GM18502 (cell line): Measurements from ENCODE around the gene SH3BP2.
A peak's percentile ranks its signal among the peaks of the same experiment; 100 is the strongest.

Source experiments
- ATAC-seq: cut with Tn5 transposase; IDR thresholded peaks from one replicate; pipeline ENCODE4 v1.9.1; 2021; ENCODE audit warnings: mild to moderate bottlenecking; ENCODE audit not compliant: unreplicated experiment, poor library complexity

The SH3BP2 gene

GRCh38 chr4:2830632-2831610 lies 38.0 kb downstream of the SH3BP2 start:
- no peak for ATAC-seq

- no peak for ATAC-seq
Observed at GRCh38 chr4:2831611-2832308, 38.9 kb downstream of the SH3BP2 start.

- ATAC-seq = peak; percentile 73
Observed at GRCh38 chr4:2832309-2832980, 39.6 kb downstream of the SH3BP2 start.

- ATAC-seq = peak; percentile 5
Observed at GRCh38 chr4:2832981-2833670, 40.2 kb downstream of the SH3BP2 start.

- ATAC-seq = no peak
Observed at GRCh38 chr4:2833671-2834000, 40.8 kb downstream of the SH3BP2 start.

- ATAC-seq = no peak
Observed at GRCh38 chr4:2834001-2834921, 41.4 kb downstream of the SH3BP2 start.

GRCh38 chr4:2835978-2836377 lies 43.1 kb downstream of the SH3BP2 start:
- ATAC-seq = no peak

GRCh38 chr4:2836391-2836859 lies 43.5 kb downstream of the SH3BP2 start:
- no peak for ATAC-seq

- ATAC-seq = no peak
Observed at GRCh38 chr4:2837110-2837903, 44.4 kb downstream of the SH3BP2 start.

- no peak for ATAC-seq
Observed at GRCh38 chr4:2837904-2838496, 45.1 kb downstream of the SH3BP2 start.

- ATAC-seq = no peak
Observed at GRCh38 chr4:2839060-2839459, 46.2 kb downstream of the SH3BP2 start.

- no peak for ATAC-seq
Observed at GRCh38 chr4:2842687-2843262, 49.9 kb downstream of the SH3BP2 start.

GRCh38 chr4:2843263-2843940 lies 50.5 kb downstream of the SH3BP2 start, which contains the start of gene ADD1:
ADD1 (plus strand) TSS chr4:2843844; CDS start chr4:2875916, 32,072 bp downstream.
- ATAC-seq = peak; percentile 83

- ATAC-seq = peak; percentile 30
Observed at GRCh38 chr4:2843941-2844584, 51.2 kb downstream of the SH3BP2 start.

GRCh38 chr4:2846172-2846571 lies 53.3 kb downstream of the SH3BP2 start:
- ATAC-seq = no peak

GRCh38 chr4:2847302-2847871 lies 54.5 kb downstream of the SH3BP2 start:
- ATAC-seq = no peak
